HCT116 (cell line): ENCODE data around the gene ODF4.

ENCODE experiments used
- EZH2 ChIP-seq: fragments of 200-600 bp; sonication (generic); IDR thresholded peaks from 2 replicates; pipeline ENCODE4 v1.6.1; 2017; ENCODE audit warnings: antibody characterized with exemption, mixed run types
- FOSL1 ChIP-seq: IDR thresholded peaks from 2 replicates; pipeline ENCODE4 v1.6.1; 2012; ENCODE audit warnings: low read depth
- JUND ChIP-seq: IDR thresholded peaks from 2 replicates; pipeline ENCODE4 v1.6.1; 2012
- POLR2A ChIP-seq: IDR thresholded peaks from 2 replicates; pipeline ENCODE4 v1.7.0; 2011; ENCODE audit warnings: borderline replicate concordance; ENCODE audit not compliant: insufficient read depth, insufficient read length; ENCODE audit errors: extremely low read depth
- SP1 ChIP-seq: IDR thresholded peaks from 2 replicates; pipeline ENCODE4 v1.6.1; 2012; ENCODE audit warnings: low read depth
- TF ChIP-seq, protein P1 (sequence below): IDR thresholded peaks from 2 replicates; pipeline ENCODE4 v1.6.1; 2011; ENCODE audit warnings: mild to moderate bottlenecking, low read length, moderate library complexity; ENCODE audit not compliant: insufficient replicate concordance; ENCODE audit errors: extremely low read depth
- TF ChIP-seq, protein P2 (sequence below), 3 experiments: fragments of 200-600 bp in 1 of 3; sonication (generic) in 1 of 3; IDR thresholded peaks in 2 of 3; conservative IDR thresholded peaks in 1 of 3; 2 replicates each; pipeline ENCODE4 v1.5.1; 2012 to 2017; ENCODE audit warnings: low read depth in 2 of 3, low read length in 2 of 3, antibody characterized with exemption in 1 of 3, borderline replicate concordance in 1 of 3, control low read depth in 1 of 3, mild to moderate bottlenecking in 1 of 3, mixed read lengths in 1 of 3, mixed run types in 1 of 3, moderate library complexity in 1 of 3; ENCODE audit not compliant: insufficient read depth in 1 of 3
- TF ChIP-seq, protein P3 (sequence below): IDR thresholded peaks from 2 replicates; pipeline ENCODE4 v1.6.1; 2012; ENCODE audit warnings: low read depth

DNA sequence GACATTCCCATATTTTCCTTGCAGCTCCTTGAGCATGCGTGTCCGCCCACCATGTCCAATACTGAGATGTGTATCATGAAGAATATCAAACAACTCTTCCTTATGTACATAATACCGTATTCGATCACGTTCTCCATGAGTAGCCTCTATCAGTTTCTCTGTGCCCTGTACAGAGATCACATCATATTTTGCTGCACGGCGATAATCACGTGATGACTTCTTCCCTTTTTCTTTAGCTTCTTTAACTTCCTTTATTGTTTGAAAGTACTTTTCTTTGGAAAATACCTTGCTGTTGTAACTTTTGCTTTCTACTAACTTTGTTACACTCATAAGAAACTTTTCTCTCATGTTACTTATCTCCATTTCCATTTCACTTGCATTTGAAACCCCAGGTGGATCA lies 30.3 kb downstream of the ODF4 start:
- TF ChIP-seq EZH2 (no peak), POLR2A (no peak), FOSL1 (no peak), SP1 (no peak), JUND (no peak)
- TF ChIP-seq, protein P1, sequence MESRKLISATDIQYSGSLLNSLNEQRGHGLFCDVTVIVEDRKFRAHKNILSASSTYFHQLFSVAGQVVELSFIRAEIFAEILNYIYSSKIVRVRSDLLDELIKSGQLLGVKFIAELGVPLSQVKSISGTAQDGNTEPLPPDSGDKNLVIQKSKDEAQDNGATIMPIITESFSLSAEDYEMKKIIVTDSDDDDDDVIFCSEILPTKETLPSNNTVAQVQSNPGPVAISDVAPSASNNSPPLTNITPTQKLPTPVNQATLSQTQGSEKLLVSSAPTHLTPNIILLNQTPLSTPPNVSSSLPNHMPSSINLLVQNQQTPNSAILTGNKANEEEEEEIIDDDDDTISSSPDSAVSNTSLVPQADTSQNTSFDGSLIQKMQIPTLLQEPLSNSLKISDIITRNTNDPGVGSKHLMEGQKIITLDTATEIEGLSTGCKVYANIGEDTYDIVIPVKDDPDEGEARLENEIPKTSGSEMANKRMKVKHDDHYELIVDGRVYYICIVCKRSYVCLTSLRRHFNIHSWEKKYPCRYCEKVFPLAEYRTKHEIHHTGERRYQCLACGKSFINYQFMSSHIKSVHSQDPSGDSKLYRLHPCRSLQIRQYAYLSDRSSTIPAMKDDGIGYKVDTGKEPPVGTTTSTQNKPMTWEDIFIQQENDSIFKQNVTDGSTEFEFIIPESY = no peak
- TF ChIP-seq, protein P2, sequence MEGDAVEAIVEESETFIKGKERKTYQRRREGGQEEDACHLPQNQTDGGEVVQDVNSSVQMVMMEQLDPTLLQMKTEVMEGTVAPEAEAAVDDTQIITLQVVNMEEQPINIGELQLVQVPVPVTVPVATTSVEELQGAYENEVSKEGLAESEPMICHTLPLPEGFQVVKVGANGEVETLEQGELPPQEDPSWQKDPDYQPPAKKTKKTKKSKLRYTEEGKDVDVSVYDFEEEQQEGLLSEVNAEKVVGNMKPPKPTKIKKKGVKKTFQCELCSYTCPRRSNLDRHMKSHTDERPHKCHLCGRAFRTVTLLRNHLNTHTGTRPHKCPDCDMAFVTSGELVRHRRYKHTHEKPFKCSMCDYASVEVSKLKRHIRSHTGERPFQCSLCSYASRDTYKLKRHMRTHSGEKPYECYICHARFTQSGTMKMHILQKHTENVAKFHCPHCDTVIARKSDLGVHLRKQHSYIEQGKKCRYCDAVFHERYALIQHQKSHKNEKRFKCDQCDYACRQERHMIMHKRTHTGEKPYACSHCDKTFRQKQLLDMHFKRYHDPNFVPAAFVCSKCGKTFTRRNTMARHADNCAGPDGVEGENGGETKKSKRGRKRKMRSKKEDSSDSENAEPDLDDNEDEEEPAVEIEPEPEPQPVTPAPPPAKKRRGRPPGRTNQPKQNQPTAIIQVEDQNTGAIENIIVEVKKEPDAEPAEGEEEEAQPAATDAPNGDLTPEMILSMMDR (IDR thresholded peaks at IDR 0.05 in 2 of 3, conservative IDR thresholded peaks at IDR 0.05 in 1 of 3; ENCODE audit: borderline replicate concordance in 1 of 3, insufficient read depth in 1 of 3, low read depth in 2 of 3, low read length in 2 of 3) = no peak
- TF ChIP-seq, protein P3, sequence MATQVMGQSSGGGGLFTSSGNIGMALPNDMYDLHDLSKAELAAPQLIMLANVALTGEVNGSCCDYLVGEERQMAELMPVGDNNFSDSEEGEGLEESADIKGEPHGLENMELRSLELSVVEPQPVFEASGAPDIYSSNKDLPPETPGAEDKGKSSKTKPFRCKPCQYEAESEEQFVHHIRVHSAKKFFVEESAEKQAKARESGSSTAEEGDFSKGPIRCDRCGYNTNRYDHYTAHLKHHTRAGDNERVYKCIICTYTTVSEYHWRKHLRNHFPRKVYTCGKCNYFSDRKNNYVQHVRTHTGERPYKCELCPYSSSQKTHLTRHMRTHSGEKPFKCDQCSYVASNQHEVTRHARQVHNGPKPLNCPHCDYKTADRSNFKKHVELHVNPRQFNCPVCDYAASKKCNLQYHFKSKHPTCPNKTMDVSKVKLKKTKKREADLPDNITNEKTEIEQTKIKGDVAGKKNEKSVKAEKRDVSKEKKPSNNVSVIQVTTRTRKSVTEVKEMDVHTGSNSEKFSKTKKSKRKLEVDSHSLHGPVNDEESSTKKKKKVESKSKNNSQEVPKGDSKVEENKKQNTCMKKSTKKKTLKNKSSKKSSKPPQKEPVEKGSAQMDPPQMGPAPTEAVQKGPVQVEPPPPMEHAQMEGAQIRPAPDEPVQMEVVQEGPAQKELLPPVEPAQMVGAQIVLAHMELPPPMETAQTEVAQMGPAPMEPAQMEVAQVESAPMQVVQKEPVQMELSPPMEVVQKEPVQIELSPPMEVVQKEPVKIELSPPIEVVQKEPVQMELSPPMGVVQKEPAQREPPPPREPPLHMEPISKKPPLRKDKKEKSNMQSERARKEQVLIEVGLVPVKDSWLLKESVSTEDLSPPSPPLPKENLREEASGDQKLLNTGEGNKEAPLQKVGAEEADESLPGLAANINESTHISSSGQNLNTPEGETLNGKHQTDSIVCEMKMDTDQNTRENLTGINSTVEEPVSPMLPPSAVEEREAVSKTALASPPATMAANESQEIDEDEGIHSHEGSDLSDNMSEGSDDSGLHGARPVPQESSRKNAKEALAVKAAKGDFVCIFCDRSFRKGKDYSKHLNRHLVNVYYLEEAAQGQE = no peak
